ENCODE measurements around the gene DDX17. TPM values are rescaled to one million over a fixed set of nuclear protein-coding genes. Genes with fewer than 3 reads are reported as not detected.

The DDX17 gene
- total RNA-seq, 1 donor from 2014 or later = 662 TPM

DNA sequence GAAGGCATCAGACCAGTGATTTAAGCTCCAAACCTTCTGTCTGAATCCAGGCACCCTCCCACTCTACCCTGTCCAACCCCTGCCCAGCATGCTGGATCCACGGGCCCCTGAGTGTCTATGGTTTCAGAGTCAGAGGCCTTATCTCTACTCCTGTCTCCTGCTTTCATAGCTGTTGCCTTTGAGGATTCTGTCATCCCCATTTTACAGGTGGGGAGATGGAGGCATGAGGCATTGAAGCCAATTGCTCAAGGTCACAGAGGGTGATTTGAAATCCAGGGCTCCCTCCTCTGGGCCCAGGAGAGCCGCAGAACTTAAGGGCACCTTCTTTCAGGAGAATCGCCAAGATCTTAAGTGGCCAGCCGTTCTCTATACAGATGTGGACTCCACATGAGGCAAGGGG is 54.2 kb downstream of the DDX17 start:
- FAIRE-seq (no peak), DNase-seq (ENCODE audit: low spot score in 2 of 2) (no peak)

DNA sequence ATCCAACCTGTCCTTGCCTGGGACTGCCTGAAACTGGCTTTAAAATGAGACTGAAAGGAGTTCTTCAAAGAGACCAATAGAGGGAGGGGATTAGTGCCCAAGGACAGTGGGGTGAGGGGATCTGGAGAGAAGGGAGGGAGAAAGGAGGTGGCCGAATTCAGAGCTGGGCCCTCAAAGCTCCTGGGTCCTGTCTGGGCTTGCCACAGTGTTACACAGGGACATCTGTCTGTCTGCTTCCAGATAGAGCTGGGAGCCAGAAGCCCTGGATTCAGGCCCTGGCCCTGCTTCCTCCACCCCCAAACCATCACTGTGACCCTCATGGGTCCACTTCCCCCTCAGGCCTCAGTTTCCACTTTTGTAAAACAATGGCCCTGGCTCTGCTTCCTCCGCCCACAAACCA is 54.7 kb downstream of the DDX17 start:
- FAIRE-seq (no peak), DNase-seq (ENCODE audit: low spot score in 2 of 2) (no peak)

DNA sequence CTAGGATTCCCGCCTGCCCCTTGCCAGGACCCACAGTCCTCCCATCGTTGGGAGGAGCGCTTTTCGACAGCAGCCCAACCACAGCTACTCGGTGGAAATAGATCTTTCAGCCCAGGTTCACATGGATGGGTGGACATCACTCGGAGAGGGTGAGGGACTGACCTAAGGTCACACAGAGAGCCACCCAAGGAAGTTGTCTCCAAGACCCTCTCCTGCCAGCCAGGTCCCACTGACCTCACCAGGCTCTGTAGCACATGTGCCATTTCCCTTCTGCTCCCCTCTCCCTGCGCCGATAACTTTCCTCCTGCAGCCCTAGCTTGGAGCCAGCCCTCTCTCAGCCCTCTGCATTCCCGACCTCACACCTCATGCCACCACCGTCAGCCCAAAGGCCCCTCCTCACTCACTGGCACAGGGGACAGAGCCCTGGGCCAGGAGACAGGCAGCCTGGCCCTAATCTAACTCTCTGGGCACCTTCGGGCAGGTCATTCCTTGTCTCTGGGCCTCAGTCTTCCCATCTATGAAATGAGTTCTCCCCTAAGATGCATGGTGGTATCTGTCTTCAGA is 55.8 kb downstream of the DDX17 start:
- FAIRE-seq (no peak), DNase-seq (ENCODE audit: low spot score in 2 of 2) (no peak)

DNA sequence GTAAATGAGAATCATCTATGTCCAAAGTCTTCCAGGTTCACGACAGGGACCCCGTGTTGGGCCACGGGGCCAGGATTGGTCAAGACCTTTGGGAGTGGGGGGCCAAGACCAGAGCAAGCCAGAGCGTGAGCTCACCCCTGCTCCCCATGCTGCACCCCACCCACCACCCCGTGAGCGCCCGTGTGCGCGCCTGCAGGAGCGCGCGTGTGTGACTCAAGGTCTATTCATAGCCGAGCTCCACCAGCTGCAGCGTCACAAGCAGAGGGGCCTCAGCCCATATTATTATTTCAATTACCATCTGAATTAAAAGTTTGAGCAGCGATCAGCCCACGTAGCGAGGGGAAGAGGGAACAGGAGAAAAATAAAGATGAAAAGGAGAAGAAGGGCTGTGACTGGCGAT is 56.3 kb downstream of the DDX17 start:
- FAIRE-seq = no peak

DNA sequence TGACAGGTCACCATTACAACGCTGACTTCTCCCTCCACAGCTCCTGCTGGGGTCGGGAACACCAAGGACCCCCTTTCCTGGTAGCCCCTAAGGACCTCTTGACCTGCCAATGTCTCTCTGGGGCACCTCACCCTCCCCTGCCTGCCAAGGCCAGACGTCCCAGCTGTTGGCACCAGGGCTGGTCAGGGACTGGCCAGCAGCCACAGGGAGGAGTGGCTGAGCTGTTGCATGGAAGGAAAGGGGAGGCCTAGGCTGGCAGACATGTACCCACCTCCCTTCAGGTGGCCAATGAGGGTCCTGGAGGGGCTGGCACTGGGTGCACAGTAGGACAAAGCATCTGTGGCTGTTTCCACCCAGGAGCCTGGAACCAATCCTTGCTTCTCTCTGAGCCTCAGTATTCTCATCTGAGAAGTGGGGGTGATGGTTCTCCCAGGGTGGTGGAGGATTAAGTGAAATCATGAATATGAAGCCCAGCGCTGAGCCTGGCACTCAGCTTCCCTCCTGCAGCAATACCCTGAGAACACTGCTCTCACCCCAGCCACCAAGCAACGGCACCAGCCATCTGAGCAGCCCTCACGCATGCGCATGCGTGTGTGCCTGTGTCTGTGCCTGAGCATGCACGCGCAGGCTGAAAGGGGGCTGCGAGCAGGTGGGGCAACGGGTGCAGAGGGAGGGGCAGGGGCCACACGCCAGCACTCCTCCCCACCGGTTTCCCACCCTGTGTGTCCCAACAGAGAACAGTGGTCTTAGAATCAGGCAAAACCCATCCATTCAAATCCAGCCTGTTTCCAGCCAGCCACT is 57.0 kb downstream of the DDX17 start:
- FAIRE-seq (no peak), DNase-seq (ENCODE audit: low spot score in 2 of 2) (no peak)

More for the DNA sequence above, 56.3 kb downstream of the DDX17 start:
- no peak for DNase-seq (ENCODE audit: low spot score in 2 of 2)

DNA sequence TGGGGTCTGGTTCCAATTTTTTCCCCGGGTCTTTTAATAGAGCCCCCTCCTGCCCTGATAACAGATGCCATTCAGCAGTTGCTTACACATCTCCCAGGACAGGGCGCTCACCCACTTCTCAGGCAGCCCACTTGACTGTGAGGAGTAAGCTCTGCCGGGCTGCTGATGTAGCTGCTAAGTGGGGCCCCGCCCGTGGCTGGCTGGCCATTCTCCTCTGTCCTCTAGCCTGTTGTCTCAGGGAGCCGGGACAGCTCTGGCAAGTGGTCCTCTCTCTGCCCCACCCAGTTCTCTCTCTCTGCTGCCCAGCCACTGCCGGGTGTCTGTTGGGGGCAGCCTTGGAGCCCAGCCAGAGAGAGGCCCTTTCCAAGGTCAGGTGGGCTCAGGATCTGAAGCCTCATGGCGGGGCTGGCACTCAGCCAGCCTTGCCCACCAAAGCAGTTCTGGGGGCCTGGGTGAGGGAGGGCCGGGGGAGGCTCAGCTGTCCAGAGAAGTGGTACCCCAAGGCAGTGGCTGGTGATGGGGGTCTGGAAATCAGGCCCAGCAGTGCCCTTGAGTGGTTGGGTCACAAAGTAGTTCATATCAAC is 60.0 kb downstream of the DDX17 start:
- no peak for DNase-seq (ENCODE audit: low spot score in 2 of 2)
- no peak for FAIRE-seq

DNA sequence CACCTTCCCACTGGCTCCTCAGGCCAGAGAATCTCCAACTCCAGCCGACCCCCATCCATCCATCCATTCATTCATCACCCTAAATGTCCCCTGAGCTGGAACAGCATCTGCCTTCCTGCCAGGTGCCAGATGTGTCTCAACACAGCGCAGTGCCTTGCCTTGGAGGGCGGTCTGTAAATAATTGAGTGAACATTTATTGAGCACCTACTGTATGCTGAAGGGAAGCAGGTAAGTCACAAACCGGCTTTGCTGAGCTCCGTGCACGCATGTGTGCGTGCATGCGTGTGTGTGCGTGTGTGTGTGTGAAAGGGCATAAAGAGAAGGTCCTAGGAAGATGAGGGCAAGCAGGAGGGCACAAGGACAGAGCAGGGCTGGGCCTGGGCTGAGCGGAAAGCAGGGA is 61.3 kb downstream of the DDX17 start:
- no peak for FAIRE-seq

DNA sequence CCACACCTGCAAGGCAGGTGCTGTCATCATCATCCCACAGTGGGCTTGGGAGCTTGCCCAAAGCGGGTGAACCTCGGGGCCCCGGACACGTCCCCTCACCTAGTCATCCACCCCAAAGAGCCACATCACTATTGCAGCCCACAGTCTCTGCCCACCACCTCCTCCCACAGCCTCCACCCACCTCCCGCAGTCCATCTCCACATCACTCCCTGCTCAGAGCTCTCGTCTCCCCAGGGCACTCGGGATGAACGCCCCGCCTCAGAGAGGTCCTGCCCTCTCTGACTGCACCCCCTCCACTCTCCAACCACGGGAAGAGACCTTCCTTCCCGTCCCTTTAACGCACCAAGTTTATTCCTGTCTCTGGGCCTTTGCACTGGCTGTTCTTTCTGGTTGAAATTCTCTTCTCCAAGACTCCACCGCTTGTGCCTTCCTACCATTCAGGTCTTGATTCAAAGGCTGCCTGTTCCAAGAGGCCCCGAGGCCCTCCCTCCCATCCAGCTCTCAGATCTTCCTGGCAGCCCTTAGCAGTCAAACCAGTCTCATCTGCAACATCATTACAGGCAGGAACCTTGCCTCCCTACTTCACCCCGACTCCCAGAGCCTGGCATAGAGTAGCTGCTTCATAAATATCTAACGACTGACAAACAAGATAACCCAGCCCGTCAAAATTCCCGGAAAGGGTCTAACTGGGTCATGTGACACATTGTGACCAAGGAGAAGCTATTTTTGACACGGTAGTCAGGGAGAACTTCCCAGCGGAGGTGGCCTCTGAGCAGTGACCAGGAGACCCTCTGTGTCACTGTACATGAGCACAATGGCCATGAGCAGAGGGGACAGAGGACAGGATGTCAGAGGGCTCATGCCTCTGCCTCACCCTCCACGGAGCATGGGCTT is 62.2 kb downstream of the DDX17 start:
- DNase-seq (ENCODE audit: low spot score in 2 of 2) (no peak), FAIRE-seq (no peak)

More for the DNA sequence above, 61.3 kb downstream of the DDX17 start:
- DNase-seq (ENCODE audit: low spot score in 2 of 2) = no peak

DNA sequence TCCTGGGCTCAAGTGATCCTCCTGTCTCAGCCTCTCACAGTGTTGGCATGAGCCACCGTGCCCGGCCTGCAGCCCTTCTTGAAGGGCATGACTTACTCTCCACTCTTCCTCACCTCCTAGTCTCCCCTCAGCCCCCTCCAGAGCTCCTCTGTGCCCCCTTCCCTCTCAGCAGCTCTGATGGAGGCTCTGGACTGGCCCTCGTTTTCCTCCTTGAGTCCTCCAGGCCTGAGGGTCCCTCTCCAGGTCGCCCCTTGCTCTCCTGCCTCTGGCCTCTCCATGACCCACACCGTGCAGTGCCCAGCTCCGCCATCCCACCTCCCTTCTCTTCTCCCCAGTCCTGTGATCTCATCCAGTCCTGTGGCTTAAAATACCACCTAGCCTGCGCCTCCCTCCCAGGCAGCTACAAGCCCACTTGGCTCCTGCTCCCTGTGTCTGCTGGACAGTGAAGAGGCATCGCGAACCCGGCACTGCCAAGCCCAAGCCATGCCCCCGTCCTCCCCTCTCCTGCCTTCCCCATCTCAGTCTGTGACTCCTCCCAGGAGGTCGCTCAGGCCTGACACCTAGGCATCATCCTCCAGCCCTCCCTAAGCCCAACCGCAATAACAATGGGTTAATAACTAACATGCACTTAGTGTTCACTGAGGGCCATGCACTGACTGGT is 63.0 kb downstream of the DDX17 start:
- FAIRE-seq (no peak), DNase-seq (ENCODE audit: low spot score in 2 of 2) (no peak)

DNA sequence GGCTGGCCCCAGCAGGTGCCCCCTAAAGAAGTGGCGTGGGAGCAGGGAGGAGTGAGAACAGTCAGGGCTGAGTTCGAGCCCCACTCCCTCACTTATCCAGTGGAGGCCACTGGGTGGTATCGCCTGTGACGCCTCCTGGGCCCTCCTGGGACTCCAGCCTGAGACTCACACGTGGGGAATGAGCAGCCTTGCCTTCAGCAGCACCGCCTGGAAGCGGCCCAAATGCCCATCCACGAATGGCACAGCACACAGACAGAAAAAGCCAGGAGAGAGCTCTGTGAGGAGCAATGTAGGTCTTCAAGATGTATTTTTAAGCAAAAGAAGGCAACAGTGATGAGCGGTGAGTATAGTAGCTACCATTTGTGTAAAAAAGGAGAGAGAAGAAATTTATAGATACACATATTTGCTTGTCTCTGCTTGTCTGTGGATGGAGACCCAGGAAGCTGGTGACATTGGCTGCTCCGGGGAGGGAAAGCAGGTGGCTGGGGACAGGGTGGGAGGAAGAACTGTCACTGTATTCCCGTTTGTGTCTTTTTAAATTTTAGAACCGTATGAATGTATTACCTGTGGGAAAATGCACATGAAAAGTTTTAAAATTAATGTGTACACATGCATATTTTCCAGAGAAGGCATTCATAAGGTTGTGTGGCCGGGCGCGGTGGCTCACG is 64.4 kb downstream of the DDX17 start:
- no peak for DNase-seq (ENCODE audit: low spot score in 2 of 2)
- FAIRE-seq = no peak

DNA sequence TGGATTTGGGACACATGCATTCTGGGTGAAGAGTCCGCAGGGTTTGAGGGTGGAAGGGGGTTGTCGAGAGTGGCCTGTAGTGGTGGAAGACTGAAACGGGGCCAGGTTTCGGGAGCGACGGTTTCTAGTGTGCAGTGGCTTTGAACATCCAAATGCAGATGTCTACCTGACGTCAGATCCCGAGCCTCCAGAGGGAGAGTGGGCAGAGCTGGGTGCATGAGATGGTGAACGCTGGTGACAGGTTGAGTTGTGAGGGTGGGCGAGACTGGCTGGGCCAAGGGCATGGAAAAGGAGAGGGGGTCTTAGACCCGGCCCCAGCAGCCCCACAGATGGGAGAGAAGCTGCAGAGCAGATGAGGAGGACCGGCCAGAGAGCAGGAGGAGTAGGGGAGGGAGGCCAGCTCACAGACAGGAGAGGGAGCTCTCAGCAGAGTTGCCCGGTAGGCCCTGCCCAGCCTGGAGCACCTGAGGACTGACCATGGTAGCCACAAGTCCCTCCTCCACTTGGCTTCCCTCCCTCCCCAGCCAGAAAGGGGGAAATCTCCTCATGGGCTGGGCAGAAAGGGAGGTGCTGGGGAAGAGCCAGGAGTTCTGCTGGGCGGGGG is 65.3 kb downstream of the DDX17 start:
- no peak for DNase-seq (ENCODE audit: low spot score in 2 of 2)
- FAIRE-seq = no peak

DNA sequence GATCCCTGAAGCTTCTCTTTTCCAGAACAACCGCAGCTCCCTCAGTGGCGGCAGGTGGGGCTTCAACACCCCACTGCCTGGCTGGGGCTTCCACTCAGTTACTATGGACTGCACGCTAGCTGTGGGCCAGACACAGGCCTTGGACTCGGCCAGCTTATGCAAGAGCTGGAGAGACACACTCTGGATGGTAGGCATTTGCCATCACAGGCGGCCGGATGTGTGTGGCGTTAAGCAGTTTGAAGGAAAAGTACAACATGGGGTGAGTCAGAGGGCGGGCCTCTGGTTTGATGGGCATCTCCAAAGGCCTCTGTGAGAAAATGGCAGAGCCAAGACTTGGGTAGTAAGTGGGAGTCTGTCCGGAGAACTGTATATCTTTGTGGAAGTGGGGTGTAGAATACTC is 68.7 kb downstream of the DDX17 start:
- DNase-seq (ENCODE audit: low spot score in 2 of 2) (no peak), FAIRE-seq (no peak)

DNA sequence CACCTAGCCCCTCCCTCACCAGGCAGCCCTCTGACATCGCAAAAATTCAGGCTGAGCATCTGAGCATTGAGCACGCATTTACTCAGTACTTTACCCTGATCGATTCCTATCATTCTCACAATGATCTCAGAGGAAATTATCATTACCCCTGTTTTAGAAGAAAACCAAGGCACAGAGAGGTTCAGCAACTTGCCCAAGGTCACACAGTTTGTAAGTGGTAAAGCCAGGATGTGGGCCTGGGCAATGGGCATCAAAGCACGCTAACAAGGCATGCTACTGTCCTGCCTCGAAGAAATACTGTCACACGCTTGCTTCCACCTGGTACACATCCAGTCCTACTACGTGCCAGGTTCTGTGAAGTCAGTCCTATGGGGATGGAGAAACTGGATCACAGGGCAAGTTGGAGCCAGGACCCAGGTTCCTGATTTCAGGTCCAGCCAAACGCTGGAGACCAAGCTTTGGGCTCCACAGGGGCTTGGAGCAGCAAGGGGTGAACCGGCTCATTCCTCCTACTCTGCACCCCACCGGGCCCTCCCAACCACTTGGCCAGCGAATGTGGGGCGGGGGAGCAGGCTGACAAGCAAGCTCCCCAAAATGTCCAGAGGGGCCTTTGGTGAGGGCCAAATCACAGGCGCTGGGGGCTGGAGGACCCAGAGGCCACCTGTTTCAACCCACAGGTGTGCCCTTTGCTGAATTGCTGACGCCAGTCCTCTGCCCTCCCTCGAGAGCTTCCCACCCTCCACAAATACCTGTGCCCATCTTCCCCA is 69.3 kb downstream of the DDX17 start:
- no peak for FAIRE-seq
- DNase-seq (ENCODE audit: low spot score in 2 of 2) = no peak

DNA sequence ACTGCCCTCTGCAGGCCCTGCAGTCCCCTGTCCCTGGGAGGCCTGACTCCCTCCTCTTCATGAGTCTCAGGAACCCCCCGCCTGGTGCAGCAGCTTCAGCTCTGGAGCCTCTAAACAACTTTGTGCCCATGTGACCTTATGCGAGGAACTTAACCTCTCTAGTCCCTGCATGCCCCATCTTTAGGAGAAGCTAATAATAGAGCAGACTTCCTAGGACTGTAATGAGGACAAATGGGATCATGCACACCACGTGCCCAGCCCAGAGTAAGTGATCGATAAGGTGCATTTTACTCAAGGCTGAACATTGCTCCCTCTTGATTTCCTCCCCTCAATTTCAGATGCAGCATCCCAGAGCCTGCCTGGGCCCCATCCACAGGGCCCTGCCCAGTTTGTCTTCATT is 70.1 kb downstream of the DDX17 start:
- no peak for FAIRE-seq
- DNase-seq (ENCODE audit: low spot score in 2 of 2) = no peak

DNA sequence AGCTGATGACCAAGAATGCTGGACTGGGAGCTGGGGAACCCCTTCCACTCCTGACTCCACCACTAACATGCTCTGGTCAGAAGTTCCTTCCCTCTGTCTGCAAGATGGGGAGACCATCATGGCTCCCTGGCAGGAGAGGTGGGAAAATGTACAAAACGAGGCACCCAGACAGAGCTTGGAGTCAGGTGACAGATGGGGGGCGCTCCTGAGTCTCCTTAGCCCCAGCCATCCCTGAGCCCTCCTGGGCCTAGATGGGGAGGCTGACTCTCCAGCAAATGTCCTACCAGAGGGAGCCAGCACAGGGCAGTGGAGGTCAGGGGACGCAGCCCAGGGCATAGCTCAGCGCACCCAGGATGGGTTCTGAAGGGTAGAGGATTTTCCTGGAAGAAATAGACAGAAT is 71.1 kb downstream of the DDX17 start:
- FAIRE-seq = no peak
- DNase-seq (ENCODE audit: low spot score in 2 of 2) = no peak

DNA sequence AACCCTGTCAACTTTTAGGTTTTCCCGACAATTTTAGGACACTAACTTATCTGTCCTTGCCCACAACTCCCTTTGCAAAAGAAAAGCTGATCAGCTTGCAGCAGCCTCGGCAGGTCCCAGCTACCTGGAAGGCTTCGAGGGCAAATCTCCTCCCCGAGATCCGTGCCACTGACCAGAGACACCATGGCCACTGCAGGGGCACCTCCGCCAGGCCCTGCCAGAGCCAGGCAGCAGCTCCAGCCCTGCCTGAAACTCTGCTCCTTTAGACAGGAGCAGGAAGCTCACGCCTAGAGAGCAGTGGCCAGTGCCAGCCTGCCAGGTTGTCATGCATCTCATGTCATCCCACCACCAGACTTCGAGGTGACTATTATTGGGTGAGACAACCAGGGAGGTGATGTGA is 72.2 kb downstream of the DDX17 start:
- DNase-seq (ENCODE audit: low spot score in 2 of 2) (no peak), FAIRE-seq (no peak)

Data from frontal cortex (tissue), 4 donors.